Measurements from ENCODE around the gene CAND2.
A peak's percentile ranks its signal among the peaks of the same experiment; 100 is the strongest.
"Not testable (repeated sequence)": the region's sequence is repeated elsewhere in the genome, so short reads cannot be mapped to it uniquely, and the experiment has no call there.

Gene CAND2

DNA sequence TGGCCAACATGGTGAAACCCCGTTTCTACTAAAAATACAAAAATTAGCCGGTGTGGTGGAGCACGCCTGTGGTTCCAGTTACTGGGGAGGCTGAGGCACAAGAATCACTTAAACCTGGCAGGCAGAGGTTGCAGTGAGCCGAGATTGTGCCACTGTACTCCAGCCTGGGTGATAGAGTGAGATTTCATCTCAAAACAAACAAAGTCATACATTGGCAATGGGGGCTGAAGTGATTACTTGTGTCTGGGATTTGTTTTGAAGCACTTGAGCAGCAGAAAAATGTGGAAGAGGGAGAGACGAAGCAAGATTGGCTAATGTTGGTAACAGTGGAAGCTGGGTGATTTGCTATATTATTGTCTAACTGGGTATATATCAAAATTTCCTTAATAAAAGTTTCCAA lies 24.0 kb upstream of the CAND2 start:
- no peak for DNase-seq

DNA sequence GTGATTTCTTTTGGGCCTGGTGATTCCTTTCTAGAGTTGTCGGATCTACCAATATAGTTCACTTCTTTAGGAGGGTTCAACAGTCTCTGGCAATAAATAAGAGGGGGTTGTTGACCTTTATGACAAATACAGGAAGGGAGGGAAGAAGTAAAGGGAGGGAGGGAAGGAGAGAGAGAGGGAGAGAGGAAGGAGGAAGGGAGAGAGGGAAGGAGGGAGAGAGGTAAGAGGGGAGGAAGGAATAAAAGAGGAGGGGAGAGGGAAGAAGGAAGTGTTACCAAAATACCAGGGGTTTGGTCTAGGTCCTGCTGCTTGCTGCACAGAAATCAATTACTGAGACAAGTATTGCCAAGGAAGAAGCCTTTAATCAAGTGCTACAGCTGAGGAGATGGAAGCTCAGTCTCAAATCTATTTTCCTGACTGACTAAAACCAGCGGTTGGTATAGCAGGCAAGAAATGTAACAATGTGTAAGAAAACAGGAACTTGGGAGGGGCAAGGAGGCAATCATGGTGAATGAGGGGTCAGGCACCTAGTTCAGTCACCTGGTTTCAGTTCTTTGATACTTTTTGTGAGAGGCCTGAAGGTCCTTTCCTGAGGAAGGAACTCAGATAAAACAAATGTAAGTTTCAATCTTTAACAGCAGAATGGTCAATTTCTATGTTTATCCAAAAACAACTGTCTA lies 23.3 kb upstream of the CAND2 start:
- no peak for DNase-seq

- no peak for DNase-seq
These were observed 22.8 kb upstream of the CAND2 start for GRCh38 chr3:12773710-12774086.

GRCh38 chr3:12774619-12775018 lies 21.9 kb upstream of the CAND2 start:
- no peak for DNase-seq

- no peak for DNase-seq
These were observed 21.3 kb upstream of the CAND2 start for GRCh38 chr3:12775226-12775625.

DNA sequence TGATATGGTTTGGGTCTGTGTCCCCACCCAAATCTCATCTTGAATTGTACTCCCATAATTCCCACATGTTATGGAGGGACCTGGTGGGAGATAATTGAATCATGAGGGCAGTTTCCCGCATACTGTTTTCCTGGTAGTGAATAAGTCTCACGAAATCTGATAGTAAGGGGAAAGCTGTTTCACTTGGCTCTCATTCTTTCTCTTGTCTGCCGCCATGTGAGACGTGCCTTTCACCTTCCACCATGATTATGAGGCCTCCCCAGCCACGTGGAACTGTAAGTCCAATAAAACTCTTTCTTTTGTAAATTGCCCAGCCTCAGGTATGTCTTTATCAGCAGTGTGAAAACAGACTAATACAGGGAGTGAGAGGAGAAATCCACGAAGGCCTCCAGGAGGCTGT lies 20.5 kb upstream of the CAND2 start:
- DNase-seq: not testable (repeated sequence)

DNA sequence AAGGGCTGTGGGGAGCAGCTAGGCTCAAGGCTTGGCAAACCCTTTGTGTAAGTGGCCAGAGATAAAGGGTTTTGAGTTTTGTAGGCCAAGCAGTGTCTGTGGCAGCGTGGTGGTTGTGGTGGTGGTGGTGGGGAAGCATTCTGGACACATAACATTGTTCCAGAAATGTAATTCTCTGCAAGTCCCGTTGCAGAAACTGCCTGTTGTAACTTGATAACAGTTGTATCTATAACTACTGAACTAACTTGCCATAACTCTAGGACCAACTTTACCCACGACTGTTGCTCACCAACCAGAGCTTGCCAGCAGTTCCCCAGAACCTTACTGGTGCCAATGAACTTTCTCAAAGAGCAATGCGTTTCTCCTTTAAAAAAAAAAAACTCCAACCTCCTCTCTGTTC lies 19.3 kb upstream of the CAND2 start:
- DNase-seq: no peak

GRCh38 chr3:12780751-12781150 lies 15.7 kb upstream of the CAND2 start:
- no peak for DNase-seq

DNA sequence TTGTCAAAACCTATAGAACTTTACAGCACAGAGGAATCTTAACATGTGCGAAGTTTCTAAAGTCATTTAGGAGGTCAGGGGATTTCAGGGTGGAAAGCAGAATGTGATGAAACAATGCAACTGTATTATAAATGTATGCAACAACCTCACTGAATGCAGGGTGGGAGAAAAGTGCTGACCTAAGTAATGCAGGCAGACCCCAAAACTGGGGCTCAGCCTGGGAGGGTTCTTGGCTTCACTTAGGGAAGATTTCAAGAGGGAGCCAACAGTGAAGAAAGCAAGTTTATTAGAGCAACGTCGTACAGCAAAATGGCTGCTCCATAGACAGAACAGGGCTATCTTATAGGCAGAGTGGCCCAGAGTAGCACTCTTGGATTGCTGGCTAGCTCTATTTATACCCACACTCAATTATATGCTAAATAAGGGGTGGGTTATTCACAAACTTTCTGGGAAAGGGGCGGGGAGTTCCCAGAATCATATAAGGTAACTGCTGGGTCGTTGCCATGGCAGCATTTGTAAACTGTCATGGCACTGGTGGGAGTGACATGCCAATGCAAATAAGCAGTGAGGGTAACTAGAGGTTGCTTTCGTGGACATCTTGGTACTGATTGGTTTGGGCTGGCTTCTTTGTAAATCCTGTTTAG lies 14.2 kb upstream of the CAND2 start:
- DNase-seq: no peak

GRCh38 chr3:12785096-12785495 lies 11.4 kb upstream of the CAND2 start:
- DNase-seq: no peak

GRCh38 chr3:12787346-12787745 lies 9.1 kb upstream of the CAND2 start:
- DNase-seq: peak; percentile 6

DNA sequence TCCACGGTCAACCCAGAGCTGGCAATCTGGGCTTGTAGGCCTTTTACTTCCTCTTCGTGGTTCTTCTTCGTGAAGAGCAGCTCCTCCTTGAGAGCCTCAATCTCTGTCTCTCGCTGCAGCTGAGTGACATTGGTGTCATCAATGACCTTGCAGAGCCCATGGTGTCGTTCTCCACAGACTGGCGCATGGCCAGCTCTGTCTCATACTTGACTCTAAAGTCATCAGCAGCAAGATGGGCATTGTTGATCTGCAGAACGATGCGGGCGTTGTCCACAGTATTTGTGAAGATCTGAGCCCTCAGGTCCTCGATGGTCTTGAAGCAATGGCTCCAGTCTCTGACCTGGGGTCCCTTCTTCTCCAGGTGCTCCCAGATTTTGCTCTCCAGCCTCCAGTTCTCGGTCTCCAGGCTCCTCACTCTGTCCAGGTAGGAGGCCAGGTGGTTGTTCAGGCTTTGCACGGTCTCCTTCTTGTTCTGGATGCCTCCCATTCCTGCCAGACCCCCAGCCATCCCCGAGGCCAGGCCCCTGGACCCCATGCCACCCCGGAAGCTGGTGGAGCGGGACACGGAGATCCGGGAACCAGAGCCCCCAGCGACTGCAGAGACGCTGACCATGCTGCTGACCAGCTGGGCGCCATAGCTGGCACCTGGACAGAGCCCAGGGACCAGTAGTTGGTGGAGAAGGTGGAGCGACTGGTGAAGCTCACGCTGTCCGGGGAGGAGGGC lies 8.4 kb upstream of the CAND2 start:
- DNase-seq: not testable (repeated sequence)

- DNase-seq: no peak
These were observed 5.0 kb upstream of the CAND2 start for GRCh38 chr3:12791430-12791829.

DNA sequence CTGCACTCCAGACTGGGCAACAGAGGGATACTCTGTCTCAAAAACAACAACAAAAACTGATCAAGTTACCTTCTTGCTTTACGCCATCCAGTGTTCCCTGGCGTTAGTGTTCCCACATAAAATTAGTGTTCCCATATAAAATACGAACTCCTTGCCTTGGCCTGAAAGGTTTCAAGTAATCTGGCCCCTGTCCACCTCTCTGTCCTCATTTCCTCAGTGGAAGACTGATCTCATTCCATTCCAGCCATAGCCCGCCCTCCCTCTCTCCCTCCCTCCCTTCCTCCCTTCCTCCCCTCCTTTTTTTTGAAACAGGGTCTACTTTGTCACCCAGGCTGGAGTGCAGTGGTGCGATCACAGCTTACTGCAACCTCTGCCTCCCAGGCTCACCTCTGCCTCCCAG lies 2.8 kb upstream of the CAND2 start:
- DNase-seq: no peak

- DNase-seq: no peak
These were observed 828 bp downstream of the CAND2 start for GRCh38 chr3:12797124-12797891.

GRCh38 chr3:12797892-12798558 lies 1.5 kb downstream of the CAND2 start:
- DNase-seq: no peak

- no peak for DNase-seq
These were observed 2.2 kb downstream of the CAND2 start for GRCh38 chr3:12798559-12799179.

- DNase-seq: no peak
These were observed 3.3 kb downstream of the CAND2 start for GRCh38 chr3:12799525-12800440.

- DNase-seq: no peak
These were observed 6.9 kb downstream of the CAND2 start for GRCh38 chr3:12803371-12803770.

DNA sequence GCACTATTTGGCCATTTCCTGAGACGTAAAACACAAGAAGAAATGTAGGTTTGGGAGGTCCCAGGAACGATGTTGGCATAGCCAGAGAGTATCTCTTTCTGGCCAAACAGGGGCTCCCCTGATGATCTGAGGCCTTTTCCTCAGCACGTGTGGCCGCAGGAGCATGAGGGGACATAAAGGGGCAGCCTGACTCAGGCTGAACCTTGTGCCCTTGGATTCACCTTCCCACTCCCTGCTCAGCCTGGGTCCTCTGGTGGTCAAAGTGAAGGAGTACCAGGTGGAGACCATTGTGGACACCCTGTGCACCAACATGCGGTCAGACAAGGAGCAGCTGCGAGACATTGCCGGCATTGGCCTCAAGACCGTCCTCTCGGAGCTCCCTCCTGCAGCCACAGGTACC lies 10.6 kb downstream of the CAND2 start:
- no peak for DNase-seq

- DNase-seq: no peak
These were observed 11.3 kb downstream of the CAND2 start for GRCh38 chr3:12807601-12808359.

Measured in NCI-H1105 (cell line).